ENCODE measurements around the gene NUAK1.

The NUAK1 gene

GRCh38 chr12:106141003-106141402 is 2.2 kb upstream of the NUAK1 start:
- Histone ChIP-seq H3K9me2 (replicated peaks; ENCODE audit: insufficient read depth, low read length) (no peaks in the 10 kb centered on the region), H3K79me2 (ENCODE audit: insufficient read depth, low read length) (no peaks in the 10 kb centered on the region), H3K4me3 (ENCODE audit: insufficient read depth, low read length, poor library complexity, severe bottlenecking) (no peak overlapping the region), H3K36me3 (ENCODE audit: low read length) (no peaks in the 10 kb centered on the region), H3K4me2 (ENCODE audit: low read depth, low read length, poor library complexity, severe bottlenecking) (no peak overlapping the region), H3K27me3 (ENCODE audit: low read length) (0 out of 2 replicates have a peak, but pooled peaks cover 3% of the 10 kb centered on the region), H3K9ac (ENCODE audit: low read length) (no peak overlapping the region), H3K27ac (ENCODE audit: low read depth, low read length) (no peak overlapping the region), H3F3A (ENCODE audit: insufficient read depth) (no peaks in the 10 kb centered on the region), H3K9me3 (ENCODE audit: insufficient read depth, low read length) (no peaks in the 10 kb centered on the region), H4K20me1 (ENCODE audit: low read depth, low read length) (no peaks in the 10 kb centered on the region), H2AFZ (ENCODE audit: low read depth, low read length, severe bottlenecking) (no peak overlapping the region)
- TF ChIP-seq, protein P1, sequence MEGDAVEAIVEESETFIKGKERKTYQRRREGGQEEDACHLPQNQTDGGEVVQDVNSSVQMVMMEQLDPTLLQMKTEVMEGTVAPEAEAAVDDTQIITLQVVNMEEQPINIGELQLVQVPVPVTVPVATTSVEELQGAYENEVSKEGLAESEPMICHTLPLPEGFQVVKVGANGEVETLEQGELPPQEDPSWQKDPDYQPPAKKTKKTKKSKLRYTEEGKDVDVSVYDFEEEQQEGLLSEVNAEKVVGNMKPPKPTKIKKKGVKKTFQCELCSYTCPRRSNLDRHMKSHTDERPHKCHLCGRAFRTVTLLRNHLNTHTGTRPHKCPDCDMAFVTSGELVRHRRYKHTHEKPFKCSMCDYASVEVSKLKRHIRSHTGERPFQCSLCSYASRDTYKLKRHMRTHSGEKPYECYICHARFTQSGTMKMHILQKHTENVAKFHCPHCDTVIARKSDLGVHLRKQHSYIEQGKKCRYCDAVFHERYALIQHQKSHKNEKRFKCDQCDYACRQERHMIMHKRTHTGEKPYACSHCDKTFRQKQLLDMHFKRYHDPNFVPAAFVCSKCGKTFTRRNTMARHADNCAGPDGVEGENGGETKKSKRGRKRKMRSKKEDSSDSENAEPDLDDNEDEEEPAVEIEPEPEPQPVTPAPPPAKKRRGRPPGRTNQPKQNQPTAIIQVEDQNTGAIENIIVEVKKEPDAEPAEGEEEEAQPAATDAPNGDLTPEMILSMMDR (IDR thresholded peaks at IDR 0.05; ENCODE audit: insufficient read depth, low read length, poor library complexity, severe bottlenecking), result no peak
- TF ChIP-seq EZH2phosphoT487 (conservative IDR thresholded peaks at IDR 0.05; ENCODE audit: low read length), result no peak

GRCh38 chr12:106140223-106140986 is 1.7 kb upstream of the NUAK1 start:
- Histone ChIP-seq H2AFZ (ENCODE audit: low read depth, low read length, severe bottlenecking) (no peak overlapping the region), H3K27ac (ENCODE audit: low read depth, low read length) (no peak overlapping the region), H3K9me2 (replicated peaks; ENCODE audit: insufficient read depth, low read length) (no peaks in the 10 kb centered on the region), H3K9ac (ENCODE audit: low read length) (no peak overlapping the region), H4K20me1 (ENCODE audit: low read depth, low read length) (no peaks in the 10 kb centered on the region), H3K27me3 (ENCODE audit: low read length) (0 out of 2 replicates have a peak, but pooled peaks cover 3% of the 10 kb centered on the region), H3K36me3 (ENCODE audit: low read length) (no peaks in the 10 kb centered on the region), H3K79me2 (ENCODE audit: insufficient read depth, low read length) (no peaks in the 10 kb centered on the region), H3F3A (ENCODE audit: insufficient read depth) (no peaks in the 10 kb centered on the region), H3K4me3 (ENCODE audit: insufficient read depth, low read length, poor library complexity, severe bottlenecking) (no peak overlapping the region), H3K4me2 (ENCODE audit: low read depth, low read length, poor library complexity, severe bottlenecking) (no peak overlapping the region), H3K9me3 (ENCODE audit: insufficient read depth, low read length) (no peaks in the 10 kb centered on the region)
- TF ChIP-seq, protein P1 (IDR thresholded peaks at IDR 0.05; ENCODE audit: insufficient read depth, low read length, poor library complexity, severe bottlenecking), result no peak

- no peak for TF ChIP-seq EZH2phosphoT487 (conservative IDR thresholded peaks at IDR 0.05; ENCODE audit: low read length)
- TF ChIP-seq, protein P1 (IDR thresholded peaks at IDR 0.05; ENCODE audit: insufficient read depth, low read length, poor library complexity, severe bottlenecking), result no peak
- H3K9me3 ChIP-seq (ENCODE audit: insufficient read depth, low read length), result no peaks in the 10 kb centered on the region
- H3K36me3 ChIP-seq (ENCODE audit: low read length), result no peaks in the 10 kb centered on the region
- no peak overlapping the region for H3K4me3 ChIP-seq (ENCODE audit: insufficient read depth, low read length, poor library complexity, severe bottlenecking)
- H3K9me2 ChIP-seq (replicated peaks; ENCODE audit: insufficient read depth, low read length), result no peaks in the 10 kb centered on the region
- H3K79me2 ChIP-seq (ENCODE audit: insufficient read depth, low read length), result no peaks in the 10 kb centered on the region
- no peak overlapping the region for H2AFZ ChIP-seq (ENCODE audit: low read depth, low read length, severe bottlenecking)
- no peak overlapping the region for H3K27ac ChIP-seq (ENCODE audit: low read depth, low read length)
- H3K4me2 ChIP-seq (ENCODE audit: low read depth, low read length, poor library complexity, severe bottlenecking), result no peak overlapping the region
- no peaks in the 10 kb centered on the region for H3F3A ChIP-seq (ENCODE audit: insufficient read depth)
- H4K20me1 ChIP-seq (ENCODE audit: low read depth, low read length), result no peaks in the 10 kb centered on the region
- H3K9ac ChIP-seq (ENCODE audit: low read length), result no peak overlapping the region
- H3K27me3 ChIP-seq (ENCODE audit: low read length), result 0 out of 2 replicates have a peak, but pooled peaks cover 3% of the 10 kb centered on the region
Measured at GRCh38 chr12:106139422-106140171, 843 bp upstream of the NUAK1 start.

Measured in SU-DHL-6 (cell line).